Activated CD4-positive, alpha-beta memory T cell treated with anti-CD3 and anti-CD28 coated beads for 36 hours (primary cell): ENCODE measurements around the gene WNT3A. TPM values are rescaled to one million over a fixed set of nuclear protein-coding genes. Genes with fewer than 3 reads are reported as not detected.
A peak's percentile ranks its signal among the peaks of the same experiment; 100 is the strongest.

Experiments
- CTCF ChIA-PET: fragments of 350-600 bp; sonication (Branson Sonifier 250); formaldehyde crosslinking; loops from one replicate; lab custom pipeline; 2021; ENCODE audit warnings: antibody characterized with exemption, inconsistent platforms; lab: Charles Lee
- POLR2A ChIA-PET: fragments of 350-600 bp; sonication (Branson Sonifier 250); formaldehyde crosslinking; loops from one replicate; lab custom pipeline; 2021; ENCODE audit warnings: antibody characterized with exemption; lab: Charles Lee
- DNase-seq: peaks from one replicate; pipeline ENCODE4 v3.0.0-alpha.2; 2020
- H3K27ac Mint-ChIP-seq: one replicate; pipeline ENCODE4 v1.8.0; 2021; ENCODE audit warnings: mixed read lengths
- H3K27me3 Mint-ChIP-seq: one replicate; pipeline ENCODE4 v1.8.0; 2021; ENCODE audit warnings: mixed read lengths
- H3K36me3 Mint-ChIP-seq: one replicate; pipeline ENCODE4 v1.8.0; 2021; ENCODE audit warnings: mixed read lengths
- H3K4me1 Mint-ChIP-seq: one replicate; pipeline ENCODE4 v1.8.0; 2021; ENCODE audit warnings: low read depth, mixed read lengths
- H3K4me3 Mint-ChIP-seq: one replicate; pipeline ENCODE4 v1.8.0; 2021; ENCODE audit warnings: mild to moderate bottlenecking, mixed read lengths
- H3K9me3 Mint-ChIP-seq: one replicate; pipeline ENCODE4 v1.8.0; 2021; ENCODE audit warnings: mixed read lengths
- intact Hi-C: fragments of 100-400 bp; cut with micrococcal nuclease; formaldehyde crosslinking; loops from one replicate; pipeline ENCODE4 v1.15.1; 2023
- total RNA-seq, 2 experiments: library from RNA; stranded (reverse); gene quantifications; one replicate each; pipeline ENCODE4 v1.2.3, GENCODE V29; 2021

The WNT3A gene
- total RNA-seq, 2 experiments from 2014 or later = not detected

GRCh38 chr1:228074954-228075730, 68.3 kb downstream of the WNT3A start:
- peak; percentile 8 for DNase-seq
- CTCF ChIA-PET = interaction anchor here (1.5 kb wide), 1 partner anchor 7 kb away, joined by 4 read pairs; the partner anchor contains the start of gene ARF1
- Mint-ChIP-seq H3K36me3 (peaks cover 1% of the 10 kb centered on the region), H3K4me1 (no peaks in the 10 kb centered on the region), H3K27ac (no peak overlapping the region), H3K27me3 (no peaks in the 10 kb centered on the region), H3K4me3 (no peak overlapping the region), H3K9me3 (no peaks in the 10 kb centered on the region)
- POLR2A ChIA-PET = interaction anchor here (0.6 kb wide), 1 partner anchor 1728 kb away, joined by 3 read pairs; no protein-coding TSS in a partner anchor
- intact Hi-C loops = loop anchor here (5.0 kb wide), 1 partner anchor 73 kb away; no protein-coding TSS in a partner anchor

GRCh38 chr1:228075801-228076271, 69.0 kb downstream of the WNT3A start:
- Mint-ChIP-seq H3K36me3 (peaks cover 1% of the 10 kb centered on the region), H3K27me3 (no peaks in the 10 kb centered on the region), H3K4me3 (no peak overlapping the region), H3K4me1 (no peaks in the 10 kb centered on the region), H3K27ac (no peak overlapping the region), H3K9me3 (no peaks in the 10 kb centered on the region)
- DNase-seq = no peak
- ChIA-PET CTCF (no interaction called here), POLR2A (no interaction called here)
- intact Hi-C loops = no loop called here

DNA sequence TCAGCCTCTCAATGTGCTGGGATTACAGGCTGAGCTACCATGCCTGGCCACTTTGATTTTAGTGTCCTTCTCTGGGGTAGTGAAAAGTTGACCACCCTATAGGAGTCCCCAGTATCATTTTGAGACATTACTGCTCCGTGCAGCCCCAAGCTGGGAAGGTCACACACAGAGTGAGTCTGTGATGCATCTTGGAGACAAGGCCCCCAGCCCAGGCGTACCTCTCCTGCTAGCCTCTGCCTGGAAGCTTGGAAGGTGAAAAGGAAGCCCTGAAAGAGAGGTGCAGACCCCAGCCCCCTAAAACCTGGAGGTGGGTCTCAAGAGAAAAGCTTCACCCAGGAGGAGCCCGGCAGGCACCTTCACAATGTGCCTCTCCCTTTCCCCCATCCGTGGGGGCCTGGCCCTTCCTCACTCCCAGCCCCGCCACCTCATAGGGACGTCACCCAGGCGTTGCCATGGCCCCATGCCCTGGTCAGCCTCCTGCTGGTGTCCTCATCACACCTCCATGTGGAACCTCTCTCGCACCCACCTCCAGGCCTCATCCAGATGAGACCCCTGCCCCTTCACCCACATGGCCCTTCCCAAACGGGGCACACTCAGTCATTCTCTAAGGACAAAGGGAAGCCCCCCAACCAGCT, 70.1 kb downstream of the WNT3A start:
- H3K27ac Mint-ChIP-seq = no peak overlapping the region
- H3K4me1 Mint-ChIP-seq = peaks cover 3% of the 10 kb centered on the region
- no peak overlapping the region for H3K4me3 Mint-ChIP-seq

GRCh38 chr1:228077565-228078330, 71.0 kb downstream of the WNT3A start:
- H3K27ac Mint-ChIP-seq = no peak overlapping the region
- no peak overlapping the region for H3K4me3 Mint-ChIP-seq
- peaks cover 3% of the 10 kb centered on the region for H3K36me3 Mint-ChIP-seq
- H3K9me3 Mint-ChIP-seq = no peaks in the 10 kb centered on the region
- CTCF ChIA-PET = no interaction called here
- intact Hi-C loops = no loop called here
- DNase-seq = peak; percentile 6
- no peaks in the 10 kb centered on the region for H3K27me3 Mint-ChIP-seq
- POLR2A ChIA-PET = no interaction called here
- H3K4me1 Mint-ChIP-seq = peaks cover 3% of the 10 kb centered on the region

More for the DNA sequence above, 70.1 kb downstream of the WNT3A start:
- Mint-ChIP-seq H3K27me3 (no peaks in the 10 kb centered on the region), H3K36me3 (peaks cover 3% of the 10 kb centered on the region), H3K9me3 (no peaks in the 10 kb centered on the region)
- POLR2A ChIA-PET = interaction anchor here (0.6 kb wide), 1 partner anchor 12 kb away, joined by 3 read pairs; no protein-coding TSS in a partner anchor
- CTCF ChIA-PET = interaction anchor here (1.0 kb wide), 1 partner anchor 54 kb away, joined by 4 read pairs; no protein-coding TSS in a partner anchor
- intact Hi-C loops = no loop called here
- peak; percentile 7 for DNase-seq

DNA sequence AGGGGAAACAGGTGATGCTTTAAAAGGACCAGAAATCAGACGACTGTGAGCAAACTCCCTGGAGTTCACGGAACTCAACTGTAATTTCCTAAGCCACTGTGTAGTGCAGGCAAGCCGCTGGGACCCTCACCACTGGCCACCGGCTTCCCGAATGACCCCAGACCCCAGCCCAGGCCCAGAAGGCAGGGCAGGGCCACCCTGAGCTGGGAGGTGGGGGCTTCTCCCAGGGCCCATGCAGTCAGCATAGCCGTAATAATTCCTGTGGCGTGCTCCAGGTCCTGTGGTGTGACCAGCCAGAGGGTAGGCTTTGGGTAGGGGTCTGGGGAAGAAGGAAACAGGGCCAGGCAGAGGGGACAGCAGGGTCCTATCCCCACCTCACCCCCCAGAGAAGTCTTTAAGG, 72.2 kb downstream of the WNT3A start:
- Mint-ChIP-seq H3K4me1 (peaks cover 8% of the 10 kb centered on the region), H3K9me3 (no peaks in the 10 kb centered on the region), H3K27ac (no peak overlapping the region), H3K4me3 (no peak overlapping the region), H3K36me3 (peaks cover 12% of the 10 kb centered on the region), H3K27me3 (no peaks in the 10 kb centered on the region)
- ChIA-PET POLR2A (no interaction called here), CTCF (no interaction called here)
- DNase-seq = no peak
- intact Hi-C loops = no loop called here

DNA sequence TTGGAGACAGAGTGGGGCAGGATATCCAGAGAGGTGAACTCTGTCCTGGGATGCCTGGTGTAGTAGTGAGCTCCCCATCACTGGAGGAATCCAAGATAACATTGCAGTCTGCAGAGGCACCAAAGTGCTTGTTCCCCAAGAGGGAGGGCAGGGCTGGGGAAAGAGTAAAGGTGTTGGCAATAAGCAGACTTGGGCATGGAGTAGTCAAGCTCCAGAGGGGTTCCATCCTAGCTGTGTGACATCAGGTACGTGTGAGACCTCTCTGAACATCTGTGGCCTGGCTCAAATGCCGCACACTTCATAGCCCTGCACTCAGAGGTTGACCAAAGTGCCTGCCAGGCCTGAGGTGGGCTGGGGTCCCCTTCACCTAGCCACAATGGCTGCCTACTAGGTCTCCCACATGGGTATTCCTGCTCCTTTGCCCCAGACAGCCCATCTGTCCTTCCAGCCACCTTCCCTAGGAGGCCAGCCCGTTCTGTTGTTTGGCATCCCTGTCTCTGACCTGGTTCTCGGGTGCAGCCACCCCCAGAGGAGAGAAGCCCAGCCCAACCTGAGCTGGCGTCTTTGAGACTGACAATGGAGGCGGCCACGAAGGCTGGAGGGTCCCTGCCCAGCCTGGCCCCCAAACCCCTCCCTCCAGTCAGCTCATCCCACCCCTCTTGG, 72.9 kb downstream of the WNT3A start:
- ChIA-PET POLR2A (no interaction called here), CTCF (no interaction called here)
- H3K36me3 Mint-ChIP-seq = peaks cover 16% of the 10 kb centered on the region
- intact Hi-C loops = loop anchor here (5.0 to 10.0 kb wide), 2 partner anchors 292 to 1345 kb away; partner anchors contain the start of gene ITPKB
- H3K27ac Mint-ChIP-seq = no peak overlapping the region
- no peak overlapping the region for H3K4me3 Mint-ChIP-seq
- no peak for DNase-seq
- H3K4me1 Mint-ChIP-seq = peaks cover 13% of the 10 kb centered on the region
- no peaks in the 10 kb centered on the region for H3K9me3 Mint-ChIP-seq
- H3K27me3 Mint-ChIP-seq = no peaks in the 10 kb centered on the region

- Mint-ChIP-seq H3K9me3 (no peaks in the 10 kb centered on the region), H3K27me3 (no peaks in the 10 kb centered on the region), H3K4me1 (peaks cover 27% of the 10 kb centered on the region), H3K27ac (peak overlapping the region; percentile 54), H3K36me3 (peaks cover 22% of the 10 kb centered on the region), H3K4me3 (peak overlapping the region; percentile 91)
- ChIA-PET POLR2A (interaction anchor here (1.2 to 1.6 kb wide), 2 partner anchors 14 to 84 kb away, joined by 3 to 6 read pairs; partner anchors contain the start of gene IBA57), CTCF (interaction anchor here (0.8 to 0.9 kb wide), 2 partner anchors 82 to 127 kb away, joined by 3 read pairs; no protein-coding TSS in a partner anchor)
- intact Hi-C loops = loop anchor here (5.0 to 10.0 kb wide), 2 partner anchors 294 to 1346 kb away; partner anchors contain the start of gene ITPKB
- DNase-seq = no peak
Measured at GRCh38 chr1:228081144-228081543, 74.3 kb downstream of the WNT3A start.

- ChIA-PET CTCF (interaction anchor here (0.6 to 1.4 kb wide), 4 partner anchors 7 to 419 kb away, joined by 3 to 4 read pairs (median 3); no protein-coding TSS in a partner anchor), POLR2A (interaction anchor here (0.8 to 1.6 kb wide), 8 partner anchors 9 to 383 kb away, joined by 3 to 6 read pairs (median 3); partner anchors contain the start of genes IBA57 and MRPL55)
- no peak for DNase-seq
- no peaks in the 10 kb centered on the region for H3K27me3 Mint-ChIP-seq
- H3K9me3 Mint-ChIP-seq = no peaks in the 10 kb centered on the region
- peaks cover 32% of the 10 kb centered on the region for H3K4me1 Mint-ChIP-seq
- H3K4me3 Mint-ChIP-seq = peak overlapping the region; percentile 91
- intact Hi-C loops = loop anchor here (1.0 to 10.0 kb wide), 9 partner anchors 22 to 1347 kb away; partner anchors contain the start of genes C1orf35, GUK1, ITPKB and MRPL55
- H3K36me3 Mint-ChIP-seq = peaks cover 24% of the 10 kb centered on the region
- H3K27ac Mint-ChIP-seq = peak overlapping the region; percentile 49
Measured at GRCh38 chr1:228081578-228082213, 74.9 kb downstream of the WNT3A start.

GRCh38 chr1:228082214-228082917, 75.6 kb downstream of the WNT3A start, which contains the start of gene ARF1:
ARF1 (plus strand) TSS chr1:228082708; CDS start chr1:228097115, 14,407 bp downstream.
- Mint-ChIP-seq H3K4me1 (peaks cover 38% of the 10 kb centered on the region), H3K9me3 (no peaks in the 10 kb centered on the region), H3K27me3 (no peaks in the 10 kb centered on the region), H3K36me3 (peaks cover 24% of the 10 kb centered on the region), H3K27ac (peak within 1 kb of the TSS; percentile 96), H3K4me3 (peak within 1 kb of the TSS; percentile 91)
- DNase-seq = peak; percentile 93
- intact Hi-C loops = loop anchor here (1.0 to 10.0 kb wide), 9 partner anchors 21 to 1348 kb away; partner anchors contain the start of genes C1orf35, GUK1, ITPKB and MRPL55
- ChIA-PET POLR2A (interaction anchor here (0.8 to 1.6 kb wide), 7 partner anchors 8 to 382 kb away, joined by 3 to 6 read pairs (median 3); partner anchors contain the start of genes IBA57 and MRPL55), CTCF (interaction anchor here (0.6 to 1.4 kb wide), 3 partner anchors 8 to 419 kb away, joined by 3 to 4 read pairs (median 3); no protein-coding TSS in a partner anchor)
